Measurements from ENCODE around the gene SPRED2.

Gene SPRED2

DNA sequence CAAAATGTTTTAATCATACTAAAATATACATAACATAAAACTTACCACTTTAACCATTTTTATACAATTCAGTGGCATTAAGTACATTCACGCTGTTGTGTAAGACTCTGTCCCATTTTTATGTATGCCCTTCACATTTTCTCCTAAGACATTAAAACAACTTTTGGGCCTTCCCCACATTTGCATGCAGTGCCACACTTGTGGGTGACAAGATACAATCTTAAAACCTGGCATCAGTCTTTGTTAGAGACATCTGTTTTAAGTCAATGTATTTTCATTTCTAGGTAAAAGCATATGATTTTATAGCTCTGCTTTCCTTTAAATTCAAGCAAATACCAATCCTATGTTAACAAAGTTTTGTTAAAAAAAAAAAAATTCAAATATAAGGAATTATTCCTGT lies 17.3 kb downstream of the SPRED2 start:
- no peak for DNase-seq (ENCODE audit: low spot score)

DNA sequence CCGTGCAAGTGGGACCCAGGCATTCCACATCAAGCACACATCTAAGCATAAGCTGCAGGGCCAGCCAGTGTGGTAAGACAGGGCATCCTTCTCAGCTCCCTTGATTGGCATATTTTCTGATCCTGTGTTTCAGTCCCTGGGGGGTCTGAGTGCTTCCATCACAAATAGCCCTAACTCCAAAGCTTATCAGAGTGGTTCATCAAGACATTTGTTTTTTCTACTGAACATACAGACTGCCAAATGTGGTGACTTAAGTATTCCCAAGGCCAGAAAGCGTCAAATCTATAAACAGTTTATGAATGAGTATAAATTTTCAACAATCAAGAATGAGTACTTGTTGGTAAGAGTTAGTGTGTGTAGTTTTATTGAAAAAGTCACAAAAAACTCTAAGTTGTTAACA lies 18.8 kb downstream of the SPRED2 start:
- no peak for DNase-seq (ENCODE audit: low spot score)

GRCh38 chr2:65413106-65413505 lies 19.3 kb downstream of the SPRED2 start:
- DNase-seq (ENCODE audit: low spot score): no peak

GRCh38 chr2:65411056-65411795 lies 21.2 kb downstream of the SPRED2 start:
- no peak for DNase-seq (ENCODE audit: low spot score)

GRCh38 chr2:65409045-65409444 lies 23.4 kb downstream of the SPRED2 start:
- peak; percentile 60 for DNase-seq (ENCODE audit: low spot score)

DNA sequence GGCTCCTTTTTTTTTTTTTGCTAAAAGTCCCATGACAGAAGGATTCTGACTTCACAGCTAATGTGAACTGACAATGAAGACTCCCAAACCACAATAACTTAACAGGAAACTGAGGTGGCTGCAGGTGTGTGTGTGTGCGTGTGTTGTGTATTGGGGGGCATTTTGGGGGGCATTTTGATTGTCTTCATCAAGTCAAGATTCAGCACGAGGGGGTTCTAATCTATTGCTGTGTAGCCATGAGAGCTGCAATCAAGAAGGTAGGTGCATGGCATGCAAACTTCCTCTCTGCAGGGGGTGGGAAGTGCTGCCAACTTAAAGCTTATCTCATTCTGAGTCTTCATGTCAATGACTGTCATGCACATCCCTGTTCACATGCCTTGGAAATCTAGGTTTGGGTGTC lies 25.2 kb downstream of the SPRED2 start:
- DNase-seq (ENCODE audit: low spot score): no peak

DNA sequence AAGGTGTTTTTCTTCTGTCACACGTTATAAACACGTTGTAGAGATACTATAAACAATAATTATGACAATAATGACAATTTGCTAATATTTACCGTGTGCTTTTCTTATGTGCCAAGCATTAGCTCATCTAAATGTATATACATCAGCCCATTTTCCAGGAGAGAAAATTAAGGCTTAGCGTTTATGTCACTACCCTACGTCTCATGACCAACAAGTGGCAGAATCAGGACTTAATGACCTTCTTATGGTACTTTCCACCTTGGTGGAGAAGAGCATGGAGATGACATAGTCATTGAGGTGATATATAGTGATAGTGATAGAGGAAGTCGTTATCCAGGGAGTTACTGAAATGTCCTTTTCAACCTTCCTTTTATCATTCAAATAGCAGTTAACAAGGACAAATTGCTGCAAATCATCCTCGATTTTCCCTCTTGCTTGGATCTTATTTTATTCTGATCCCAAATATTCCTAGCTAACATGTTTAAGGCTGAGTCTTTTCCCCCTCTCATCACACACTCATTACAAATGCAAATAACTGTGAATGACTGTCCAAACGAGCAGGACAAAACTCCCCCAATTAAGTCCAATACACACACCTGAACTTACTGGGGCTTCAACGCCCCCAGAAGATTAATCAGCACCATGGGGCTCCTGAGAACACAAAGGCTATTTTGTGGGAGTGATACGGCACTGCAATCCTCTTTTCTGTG lies 27.3 kb downstream of the SPRED2 start:
- DNase-seq (ENCODE audit: low spot score): no peak

GRCh38 chr2:65403529-65403915 lies 28.9 kb downstream of the SPRED2 start:
- no peak for DNase-seq (ENCODE audit: low spot score)

DNA sequence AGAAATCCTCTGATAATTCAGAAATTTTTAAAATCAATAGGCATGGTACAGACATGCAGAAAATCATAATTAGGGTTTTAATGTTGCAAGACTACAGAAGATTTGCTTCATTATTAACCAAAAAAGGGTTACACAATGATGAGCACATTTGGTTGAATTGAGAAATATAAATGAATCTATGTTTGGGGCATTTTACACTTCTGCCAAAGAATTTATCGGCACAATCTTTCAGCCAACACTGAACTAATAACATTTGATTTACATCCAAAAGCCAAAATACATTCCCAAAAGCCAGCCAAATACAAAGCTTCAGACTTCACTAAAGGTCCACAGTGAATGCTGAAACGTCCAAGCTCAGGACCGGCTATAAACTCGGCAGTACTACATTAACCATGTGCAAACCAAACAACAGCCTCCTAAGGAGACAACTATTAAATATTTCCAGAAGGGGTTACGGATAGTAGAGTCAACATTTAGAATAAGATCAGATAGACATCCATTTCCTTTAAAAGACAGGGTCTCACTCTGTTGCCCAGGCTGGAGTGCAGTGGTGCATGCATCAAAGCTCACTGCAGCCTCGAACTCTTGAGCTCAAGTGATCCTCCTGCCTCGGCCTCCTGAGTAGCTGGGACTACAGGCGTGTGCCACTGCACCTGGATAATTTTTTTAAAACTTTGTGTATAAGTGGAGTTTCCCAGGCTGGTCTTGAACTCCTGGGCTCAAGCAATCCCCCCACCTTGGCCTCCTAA lies 29.4 kb downstream of the SPRED2 start:
- DNase-seq (ENCODE audit: low spot score): no peak

GRCh38 chr2:65402323-65402722 lies 30.1 kb downstream of the SPRED2 start:
- no peak for DNase-seq (ENCODE audit: low spot score)

DNA sequence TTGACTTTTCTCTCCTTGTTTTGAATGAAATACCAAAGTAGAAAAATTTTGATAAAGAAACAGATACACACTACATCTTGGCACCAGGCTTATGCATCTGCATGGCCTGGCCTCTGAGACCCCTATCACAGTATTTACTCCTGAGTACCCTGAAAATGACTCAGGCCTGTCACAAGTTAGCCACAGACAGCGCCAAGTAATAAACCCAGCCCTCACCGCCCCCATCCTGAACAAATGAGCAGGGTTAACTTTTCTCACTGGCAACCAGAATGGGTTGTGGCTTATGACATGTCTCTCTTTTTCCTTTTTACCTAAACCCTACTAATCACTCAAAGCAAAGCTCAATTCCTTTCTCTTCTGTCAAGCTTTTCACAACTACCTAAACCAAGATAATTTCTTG lies 35.3 kb downstream of the SPRED2 start:
- DNase-seq (ENCODE audit: low spot score): no peak

- DNase-seq (ENCODE audit: low spot score): peak; percentile 59
Observed at GRCh38 chr2:65396348-65397026, 35.9 kb downstream of the SPRED2 start.

DNA sequence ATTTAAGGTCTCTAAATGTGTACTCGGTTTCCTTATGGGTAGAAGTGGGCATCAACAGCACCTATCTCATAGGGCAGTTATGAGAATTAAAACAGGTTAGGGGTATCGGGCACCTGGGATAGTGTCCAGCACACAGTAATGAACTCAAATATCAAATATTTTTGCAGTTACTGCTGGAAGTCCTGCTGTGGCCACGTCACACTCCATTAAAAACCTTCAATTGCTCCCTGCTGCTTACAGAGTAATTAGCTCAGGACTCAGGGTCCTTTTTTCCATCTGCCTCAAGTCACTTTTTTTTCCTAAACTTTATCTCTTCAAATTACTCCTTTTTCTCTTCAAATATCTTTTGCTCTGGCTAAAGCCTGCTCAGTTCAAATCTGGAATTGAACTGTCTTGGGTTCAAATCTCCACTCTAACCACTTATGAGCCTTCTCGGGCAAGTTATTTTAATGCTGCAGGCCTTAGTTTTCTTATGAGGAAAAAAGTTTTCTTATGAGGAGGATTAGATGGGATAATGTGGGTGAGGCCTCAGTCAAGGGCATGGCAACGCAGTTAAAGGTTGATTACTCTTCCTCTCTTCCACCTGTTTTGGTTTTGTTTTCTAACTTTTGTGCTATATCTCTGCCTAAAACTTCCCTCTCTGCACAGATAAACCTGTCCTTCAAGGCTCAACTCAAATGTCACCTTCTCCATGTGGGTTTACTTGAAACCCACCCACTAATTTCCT lies 36.6 kb downstream of the SPRED2 start:
- no peak for DNase-seq (ENCODE audit: low spot score)

DNA sequence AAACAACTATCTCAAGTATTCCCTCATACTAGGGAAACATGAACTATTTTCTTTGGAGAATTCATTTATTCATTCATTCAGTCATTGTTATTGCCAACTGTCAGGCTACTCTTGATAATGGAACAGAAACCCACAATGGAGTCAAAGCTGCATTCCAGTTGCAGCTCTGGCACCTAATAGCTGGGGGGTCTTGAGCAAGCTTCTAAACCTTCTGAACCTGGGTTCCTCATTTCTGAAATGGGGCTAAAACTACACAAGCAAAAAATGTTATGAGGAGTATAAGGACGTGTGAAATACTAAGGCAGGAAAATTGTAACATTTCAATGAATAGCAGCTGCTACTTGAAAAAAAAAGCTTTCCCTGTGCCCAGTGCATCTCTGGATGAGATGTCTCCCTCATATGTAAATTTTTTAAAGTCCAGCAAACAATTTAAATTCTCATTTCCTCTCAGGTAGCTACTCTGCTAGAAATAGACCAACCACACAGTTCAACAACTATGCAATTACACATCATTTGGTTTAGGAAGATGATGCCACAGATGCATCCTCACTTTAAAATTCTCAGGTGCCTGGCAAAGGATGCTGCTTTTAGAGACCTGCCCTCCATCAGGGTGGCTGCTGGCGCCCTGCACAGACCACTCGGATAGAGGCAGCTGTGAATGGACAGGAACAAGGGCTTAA lies 38.5 kb downstream of the SPRED2 start:
- peak; percentile 59 for DNase-seq (ENCODE audit: low spot score)

GRCh38 chr2:65393046-65393445 lies 39.4 kb downstream of the SPRED2 start:
- no peak for DNase-seq (ENCODE audit: low spot score)

DNA sequence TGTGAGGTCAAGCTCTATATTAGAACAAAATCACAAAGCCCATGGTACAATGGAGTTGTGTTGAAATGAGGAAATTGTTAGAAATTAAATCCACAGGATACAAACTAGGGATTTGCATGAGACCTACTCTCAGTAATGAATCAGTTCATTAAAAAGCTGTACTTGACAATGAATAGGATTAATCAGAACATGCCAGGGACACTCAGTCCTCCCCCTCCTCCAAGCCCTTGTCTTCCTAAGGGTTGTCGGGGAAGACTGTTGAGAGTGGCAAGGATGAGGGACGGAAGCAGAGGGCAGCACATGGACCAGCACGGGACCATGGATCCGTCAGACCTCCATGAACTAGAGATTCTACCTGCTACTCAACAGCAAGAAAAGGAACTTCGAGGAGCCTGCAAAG lies 39.8 kb downstream of the SPRED2 start:
- no peak for DNase-seq (ENCODE audit: low spot score)

GRCh38 chr2:65390134-65390533 lies 42.3 kb downstream of the SPRED2 start:
- DNase-seq (ENCODE audit: low spot score): peak; percentile 64

- DNase-seq (ENCODE audit: low spot score): no peak
Observed at GRCh38 chr2:65389476-65389875, 42.9 kb downstream of the SPRED2 start.

DNA sequence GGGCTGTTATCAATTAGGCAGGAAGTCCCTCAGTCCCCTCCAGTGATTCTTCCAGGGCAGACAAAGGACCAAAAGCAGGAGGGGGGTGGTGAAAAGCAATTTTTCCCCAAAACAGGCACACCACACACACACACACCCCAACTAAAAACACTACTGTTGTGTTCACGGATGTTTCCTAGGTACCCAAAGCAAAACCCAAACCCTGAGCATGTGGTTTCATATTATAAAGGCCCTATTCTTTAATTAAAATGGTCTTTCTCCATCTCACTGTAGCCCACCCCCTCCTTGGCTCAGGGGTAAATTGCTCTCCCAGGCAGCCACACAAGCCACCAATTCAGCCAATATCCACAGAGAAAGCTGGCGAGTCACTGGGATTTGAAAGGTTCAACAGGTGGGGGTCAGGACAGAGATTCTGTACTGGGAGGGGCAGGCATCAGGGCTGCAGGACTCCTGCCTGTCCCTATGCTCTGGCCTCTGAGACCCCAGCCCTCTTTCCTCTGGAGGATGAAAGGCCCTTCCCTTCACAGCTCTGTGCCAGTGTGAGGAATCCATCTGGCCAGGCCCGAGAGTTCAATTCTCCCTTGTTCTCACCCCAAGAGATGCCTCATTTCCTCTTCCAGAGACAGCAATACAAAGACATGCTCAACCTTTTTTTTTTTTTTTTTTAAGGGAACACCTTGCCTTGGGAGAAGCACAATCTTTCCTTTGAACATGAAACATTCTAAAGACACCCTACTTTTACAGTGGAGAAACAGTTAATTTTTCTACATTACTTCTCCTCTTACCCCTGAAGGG lies 43.6 kb downstream of the SPRED2 start:
- no peak for DNase-seq (ENCODE audit: low spot score)

GRCh38 chr2:65388051-65388531 lies 44.3 kb downstream of the SPRED2 start:
- no peak for DNase-seq (ENCODE audit: low spot score)

Measured in germinal center (tissue), 1 donor.